T1000 (cell line): ENCODE measurements around the gene SLC22A8.
A peak's percentile ranks its signal among the peaks of the same experiment; 100 is the strongest.
"Not testable (repeated sequence)": the region's sequence is repeated elsewhere in the genome, so short reads cannot be mapped to it uniquely, and the experiment has no call there.

Source experiments
- DNase-seq: peaks from one replicate; lab custom pipeline; 2025; ENCODE audit warnings: mixed read lengths; lab: John Stamatoyannopoulos, UW

The SLC22A8 gene, protein sequence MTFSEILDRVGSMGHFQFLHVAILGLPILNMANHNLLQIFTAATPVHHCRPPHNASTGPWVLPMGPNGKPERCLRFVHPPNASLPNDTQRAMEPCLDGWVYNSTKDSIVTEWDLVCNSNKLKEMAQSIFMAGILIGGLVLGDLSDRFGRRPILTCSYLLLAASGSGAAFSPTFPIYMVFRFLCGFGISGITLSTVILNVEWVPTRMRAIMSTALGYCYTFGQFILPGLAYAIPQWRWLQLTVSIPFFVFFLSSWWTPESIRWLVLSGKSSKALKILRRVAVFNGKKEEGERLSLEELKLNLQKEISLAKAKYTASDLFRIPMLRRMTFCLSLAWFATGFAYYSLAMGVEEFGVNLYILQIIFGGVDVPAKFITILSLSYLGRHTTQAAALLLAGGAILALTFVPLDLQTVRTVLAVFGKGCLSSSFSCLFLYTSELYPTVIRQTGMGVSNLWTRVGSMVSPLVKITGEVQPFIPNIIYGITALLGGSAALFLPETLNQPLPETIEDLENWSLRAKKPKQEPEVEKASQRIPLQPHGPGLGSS

DNA sequence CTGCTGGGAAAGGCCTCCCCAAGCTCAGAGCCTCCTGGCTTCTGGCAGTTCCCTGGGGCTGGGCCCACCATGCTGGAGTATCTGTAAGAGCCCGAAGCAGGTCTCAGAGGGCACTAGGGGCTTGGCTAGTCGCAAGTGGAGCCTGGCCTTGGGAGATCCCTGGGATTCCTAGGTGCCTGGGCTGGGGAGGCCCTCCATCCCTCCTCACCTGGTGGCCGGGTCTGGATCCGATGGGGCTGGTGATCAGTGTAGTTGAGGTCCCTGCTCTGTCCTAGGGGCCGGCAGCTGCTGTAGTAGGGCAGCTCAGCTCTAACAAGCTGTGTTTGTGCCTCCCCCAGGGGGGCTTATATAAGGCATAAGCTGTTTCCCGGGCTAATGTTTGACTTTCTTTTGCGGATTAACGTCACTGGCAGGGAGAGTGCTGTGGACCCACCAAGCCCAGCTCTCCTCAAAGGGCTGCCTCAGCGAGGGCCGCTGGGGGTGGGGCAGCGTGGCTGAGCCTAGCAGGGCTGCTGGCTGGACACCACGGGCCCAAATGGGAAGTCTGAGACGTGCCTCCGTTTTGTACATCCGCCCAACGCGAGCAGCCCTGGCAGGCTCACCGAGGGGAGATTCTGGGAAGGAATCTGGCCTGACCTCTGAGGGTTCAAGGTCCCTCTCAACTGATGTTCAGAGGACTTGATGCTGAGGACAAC, at the start of gene SLC22A8:
Gene SLC22A8 (minus strand): TSS at position 321 of the 695 bp plus-strand sequence. CDS start 883 bp downstream, outside the sequence.
- DNase-seq: no peak

DNA sequence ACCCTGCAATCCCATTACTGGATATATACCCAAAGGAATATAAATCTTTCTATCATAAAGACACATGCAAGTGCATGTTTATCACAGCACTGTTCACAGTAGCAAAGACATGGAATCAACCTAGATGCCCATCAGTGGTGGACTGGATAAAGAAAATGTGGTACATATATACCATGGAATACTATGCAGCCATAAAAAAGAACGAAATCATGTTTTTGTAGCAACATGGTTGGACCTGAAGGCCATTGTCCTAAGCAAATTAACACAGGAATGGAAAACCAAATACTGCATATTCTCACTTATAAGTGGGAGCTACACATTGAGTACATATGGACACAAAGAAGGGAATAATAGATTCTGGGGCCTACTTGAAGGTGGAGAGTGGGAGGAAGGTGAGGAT, 30.6 kb upstream of the SLC22A8 start:
- DNase-seq: not testable (repeated sequence)

GRCh38 chr11:63042596-63042995, 27.0 kb upstream of the SLC22A8 start:
- DNase-seq: no peak

GRCh38 chr11:63032457-63032856, 16.8 kb upstream of the SLC22A8 start:
- DNase-seq: no peak

GRCh38 chr11:63023841-63024648, 8.4 kb upstream of the SLC22A8 start:
- DNase-seq: peak; percentile 78

GRCh38 chr11:63023222-63023814, 7.7 kb upstream of the SLC22A8 start:
- no peak for DNase-seq

DNA sequence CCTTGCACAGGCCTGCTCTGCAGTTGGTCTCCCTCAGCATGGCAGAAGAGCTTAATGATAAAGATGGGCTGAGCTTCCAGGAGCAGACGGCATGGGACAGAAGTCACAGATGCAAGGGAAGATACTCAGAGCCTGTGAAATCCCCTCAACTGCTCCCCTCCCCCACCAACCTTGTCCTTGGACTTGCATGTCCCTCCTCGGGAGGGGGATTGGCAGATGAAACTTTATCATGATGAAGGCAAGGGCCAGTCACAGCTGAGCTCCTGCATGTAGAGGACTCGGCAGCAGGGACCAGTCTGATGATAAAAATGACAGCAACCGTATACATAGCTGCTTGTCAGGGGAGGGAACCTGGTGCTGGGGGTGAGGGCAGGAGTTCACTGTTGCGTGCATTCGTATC, 6.8 kb upstream of the SLC22A8 start:
- no peak for DNase-seq

DNA sequence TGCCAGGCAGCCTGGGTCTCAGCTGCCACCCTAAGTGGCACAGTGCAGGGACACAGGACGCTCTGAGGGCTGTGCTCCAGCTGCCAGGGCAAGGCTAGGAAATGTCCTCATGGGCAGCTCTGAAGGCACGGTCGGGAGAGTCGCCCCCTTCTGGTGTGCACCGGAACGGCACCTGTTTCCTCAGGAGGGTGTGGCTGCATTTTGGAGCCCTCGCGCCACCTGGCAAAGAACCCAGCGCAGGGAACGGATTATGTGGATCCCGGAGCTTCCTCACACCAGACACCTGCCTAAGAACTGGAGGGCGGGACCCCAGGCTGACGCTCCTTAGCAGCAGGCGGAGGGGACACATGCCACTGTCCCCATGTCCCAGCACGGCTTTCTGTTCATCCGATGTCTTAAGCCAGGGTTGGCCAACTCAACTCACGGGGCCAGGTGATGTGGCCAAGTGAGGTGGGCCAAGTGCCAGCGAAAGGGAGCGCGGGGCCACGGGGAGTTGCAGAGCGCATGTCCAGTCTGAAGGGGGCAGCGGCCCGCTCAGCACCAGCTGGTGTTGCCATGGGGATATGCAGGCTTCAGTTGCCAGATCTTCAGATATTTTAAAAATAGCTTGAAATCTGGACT, 5.1 kb upstream of the SLC22A8 start:
- DNase-seq: no peak

DNA sequence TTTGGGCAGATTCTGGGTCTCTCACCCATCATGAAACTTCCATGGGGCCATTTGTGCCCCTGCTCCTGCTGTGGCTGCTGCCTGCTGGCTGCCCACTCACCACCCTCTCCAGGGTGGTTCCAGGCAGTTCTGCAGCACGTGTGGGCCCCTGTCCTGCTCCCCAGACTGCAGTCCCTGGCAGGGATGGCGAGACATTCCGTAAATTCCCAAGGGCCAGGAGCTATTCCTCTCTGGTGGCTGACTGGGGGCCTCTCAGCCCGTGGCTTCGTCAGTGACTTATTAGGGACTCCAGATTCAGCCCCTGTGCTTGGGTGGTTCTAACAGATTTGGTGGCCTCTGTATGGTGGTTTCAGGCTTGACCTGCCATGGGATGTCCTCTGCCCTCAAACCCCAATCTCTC, 3.9 kb upstream of the SLC22A8 start:
- no peak for DNase-seq

- no peak for DNase-seq
Measured at GRCh38 chr11:63017306-63017974, 1.8 kb upstream of the SLC22A8 start.

- DNase-seq: no peak
Measured at GRCh38 chr11:63014408-63015055, 1.1 kb downstream of the SLC22A8 start.

DNA sequence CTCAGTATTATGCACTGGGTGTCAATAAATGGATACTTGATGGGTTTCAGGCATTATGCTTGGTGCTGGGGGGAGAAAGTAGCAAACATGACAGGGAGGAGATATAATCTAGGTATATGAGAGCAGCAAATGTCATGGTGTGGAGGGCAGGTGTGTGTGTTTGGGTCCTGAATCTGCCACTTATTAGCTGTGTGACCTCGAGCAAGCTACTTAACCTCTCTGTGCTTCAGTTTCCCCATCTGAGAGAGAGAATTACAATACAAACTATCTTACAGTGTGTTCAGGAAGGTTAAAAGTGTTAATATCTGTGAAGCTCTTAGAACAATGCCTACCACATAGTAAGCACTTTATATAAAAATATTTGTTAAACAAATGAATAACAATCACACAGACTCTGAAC, 2.8 kb downstream of the SLC22A8 start:
- no peak for DNase-seq

DNA sequence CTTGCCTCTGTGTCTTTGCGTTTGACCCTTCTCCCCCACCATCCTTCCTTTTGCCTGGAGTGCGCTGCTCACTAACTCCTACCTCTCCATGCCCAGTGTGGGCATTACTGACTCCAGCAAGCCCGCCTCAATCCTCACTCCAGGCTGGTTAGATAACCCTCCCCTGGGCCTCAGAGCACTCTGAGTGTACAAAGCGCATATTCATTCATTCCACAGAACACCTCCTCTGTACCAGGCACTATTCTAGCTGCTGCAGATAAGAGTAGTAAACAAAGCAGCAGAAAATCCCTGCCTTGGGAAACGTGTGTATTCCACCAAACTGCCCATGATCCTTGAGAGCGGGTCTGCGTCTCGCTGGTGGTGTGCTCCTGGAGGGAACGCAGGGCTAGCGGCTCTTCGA, 3.2 kb downstream of the SLC22A8 start:
- DNase-seq: no peak

- DNase-seq: no peak
Measured at GRCh38 chr11:63010934-63011439, 4.7 kb downstream of the SLC22A8 start.

GRCh38 chr11:63007920-63008319, 7.7 kb downstream of the SLC22A8 start:
- no peak for DNase-seq

- DNase-seq: no peak
Measured at GRCh38 chr11:63001456-63001855, 14.2 kb downstream of the SLC22A8 start.

DNA sequence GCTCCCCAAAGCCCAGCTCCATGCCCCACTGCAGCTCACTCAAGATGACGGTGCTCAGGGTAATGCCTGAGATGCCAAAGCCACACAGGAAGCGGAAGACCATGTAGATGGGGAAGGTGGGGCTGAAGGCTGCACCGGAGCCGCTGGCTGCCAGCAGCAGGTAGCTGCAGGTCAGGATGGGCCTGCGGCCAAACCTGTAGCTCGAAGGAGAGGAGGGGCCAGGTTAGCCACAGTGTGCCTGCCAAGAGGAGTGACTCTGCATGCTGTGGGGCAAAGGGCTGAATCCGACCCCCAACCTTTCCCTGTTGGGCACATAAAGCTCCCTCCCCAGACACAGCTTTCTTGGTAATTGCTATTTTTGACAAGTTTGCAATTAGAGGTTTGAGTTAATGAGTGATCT, 16.0 kb downstream of the SLC22A8 start:
- DNase-seq: no peak

- DNase-seq: no peak
Measured at GRCh38 chr11:62999156-62999555, 16.5 kb downstream of the SLC22A8 start.

- DNase-seq: no peak
Measured at GRCh38 chr11:62996271-62996670, 19.4 kb downstream of the SLC22A8 start.

DNA sequence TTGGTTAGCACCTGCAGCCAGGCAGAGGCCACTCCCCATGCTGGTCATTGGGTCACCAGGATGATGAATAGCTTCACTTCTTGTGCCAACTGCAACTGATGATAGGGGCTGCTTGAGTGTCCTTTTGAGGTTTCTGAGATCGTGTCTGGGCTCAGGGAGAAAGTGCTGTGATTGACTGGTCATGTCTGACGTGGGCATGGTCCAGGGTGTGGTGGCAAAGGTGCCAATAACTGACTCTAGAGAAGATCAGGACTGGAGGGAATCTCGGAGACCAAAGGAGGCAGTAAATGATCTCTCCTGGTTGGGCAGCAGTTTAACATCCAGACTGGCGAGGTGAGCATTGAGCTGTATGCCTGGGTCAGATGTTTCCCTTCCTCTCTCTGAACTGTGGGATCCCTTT, 20.9 kb downstream of the SLC22A8 start:
- no peak for DNase-seq
